ENCODE data around the gene COL11A2. TPM values are rescaled to one million over a fixed set of nuclear protein-coding genes. Genes with fewer than 3 reads are reported as not detected.

The COL11A2 gene
- total and polyA plus RNA-seq, 2 of the 13 experiments (the other 11 are each of a cell fraction or from before 2014, with no cell fraction given): 0.55 TPM

GRCh38 chr6:33198159-33198852 lies 6.0 kb upstream of the COL11A2 start (continued):
- peak; percentile 85; the same call in 1 of the 2 replicates for TF ChIP-seq MEF2D (CRISPR knock-in tag; IDR thresholded peaks at IDR 0.05)
- no peak for TF ChIP-seq SYNCRIP (IDR thresholded peaks at IDR 0.05; ENCODE audit: insufficient read depth, low read depth, low read length)
- peak; percentile 69; the same call in 1 of the 2 replicates for TF ChIP-seq ZMYM4 (CRISPR knock-in tag; IDR thresholded peaks at IDR 0.05)
- 0 out of 2 replicates have a peak, but pooled peaks have one; percentile 47 for TF ChIP-seq ZNF451 (CRISPR knock-in tag; IDR thresholded peaks at IDR 0.05)
- no peak for TF ChIP-seq ZNF276 (CRISPR knock-in tag; IDR thresholded peaks at IDR 0.05; ENCODE audit: low read depth)
- no peak for TF ChIP-seq GRHL1 (CRISPR knock-in tag; conservative IDR thresholded peaks at IDR 0.05)
- no peak for TF ChIP-seq ZBTB49 (CRISPR knock-in tag; IDR thresholded peaks at IDR 0.05; ENCODE audit: borderline replicate concordance)
- peak; percentile 99 for TF ChIP-seq NR2F6 (IDR thresholded peaks at IDR 0.05)
- TF ChIP-seq NR2F6 (CRISPR knock-in tag; IDR thresholded peaks at IDR 0.05): peak; percentile 100
- no peak for TF ChIP-seq TOPORS (CRISPR knock-in tag; IDR thresholded peaks at IDR 0.05)
- TF ChIP-seq FOXA1 (IDR thresholded peaks at IDR 0.05): peak; percentile 66; the same call in 1 of the 2 replicates
- TF ChIP-seq FOXA1 (CRISPR knock-in tag; IDR thresholded peaks at IDR 0.05): peak; percentile 91
- TF ChIP-seq ZNF674 (CRISPR knock-in tag; IDR thresholded peaks at IDR 0.05; ENCODE audit: low read depth): no peak
- TF ChIP-seq ZNF770 (CRISPR knock-in tag; IDR thresholded peaks at IDR 0.05): peak; percentile 51; the same call in 1 of the 2 replicates
- no peak for TF ChIP-seq ZNF777 (CRISPR knock-in tag; IDR thresholded peaks at IDR 0.05)
- TF ChIP-seq STAG1 (CRISPR knock-in tag; IDR thresholded peaks at IDR 0.05): no peak
- TF ChIP-seq ZNF180 (CRISPR knock-in tag; IDR thresholded peaks at IDR 0.05; ENCODE audit: borderline replicate concordance, low read depth): no peak
- no peak for TF ChIP-seq ATM (IDR thresholded peaks at IDR 0.05; ENCODE audit: borderline replicate concordance)
- TF ChIP-seq ZNF616 (CRISPR knock-in tag; IDR thresholded peaks at IDR 0.05; ENCODE audit: low read depth): no peak
- TF ChIP-seq HOXA7 (CRISPR knock-in tag; IDR thresholded peaks at IDR 0.05): no peak
- 0 out of 2 replicates have a peak, but pooled peaks have one; percentile 44 for TF ChIP-seq MYNN (CRISPR knock-in tag; IDR thresholded peaks at IDR 0.05; ENCODE audit: low read depth)
- TF ChIP-seq ZNF720 (CRISPR knock-in tag; IDR thresholded peaks at IDR 0.05): no peak
- no peak for TF ChIP-seq ELF4 (CRISPR knock-in tag; IDR thresholded peaks at IDR 0.05; ENCODE audit: borderline replicate concordance)
- TF ChIP-seq ZSCAN25 (CRISPR knock-in tag; IDR thresholded peaks at IDR 0.05): no peak
